B cell (primary cell): Measurements from ENCODE around the gene PRXL2A. TPM values are rescaled to one million over a fixed set of nuclear protein-coding genes. Genes with fewer than 3 reads are reported as not detected.

Source experiments
- ATAC-seq: fragments of 200-7000 bp; cut with Tn5 transposase; one replicate; pipeline ENCODE4 v1.10.0; 2021; ENCODE audit warnings: low read depth, mild to moderate bottlenecking, moderate number of reproducible peaks, moderate library complexity
- CTCF ChIA-PET: fragments of 350-600 bp; sonication (Branson Sonifier 250); formaldehyde crosslinking; loops from one replicate; lab custom pipeline; 2021; ENCODE audit warnings: antibody characterized with exemption, inconsistent platforms; lab: Charles Lee
- POLR2A ChIA-PET: fragments of 350-600 bp; sonication (Branson Sonifier 250); formaldehyde crosslinking; loops from one replicate; lab custom pipeline; 2021; ENCODE audit warnings: antibody characterized with exemption; lab: Charles Lee
- DNase-seq: peaks from one replicate; pipeline ENCODE4 v3.0.0; 2013
- H2AFZ ChIP-seq: 2 replicates; pipeline ENCODE4 v1.6.1; 2012; ENCODE audit warnings: mild to moderate bottlenecking, low read depth, low read length; ENCODE audit not compliant: insufficient read depth, poor library complexity, severe bottlenecking
- H3K27ac ChIP-seq, 2 donors: 1 replicate in 1 of 2; 2 replicates in 1 of 2; pipeline ENCODE4 v1.5.1; 2012 to 2013; ENCODE audit warnings: low read length in 2 of 2, mild to moderate bottlenecking in 2 of 2, moderate library complexity in 1 of 2
- H3K27me3 ChIP-seq, 4 experiments: fragments of 200-600 bp in 1 of 4; sonication (generic) in 1 of 4; replicated peaks in 1 of 4; 1 replicate in 2 of 4; 2 replicates in 2 of 4; pipeline versions ENCODE4 v1.6.1 to v1.7.0; 2013 to 2016; ENCODE audit warnings: low read length in 3 of 4, mild to moderate bottlenecking in 2 of 4, mixed read lengths in 1 of 4, moderate library complexity in 1 of 4; ENCODE audit not compliant: insufficient read depth in 4 of 4, control insufficient read depth in 3 of 4; ENCODE audit errors: control extremely low read depth in 1 of 4
- H3K36me3 ChIP-seq, 2 experiments: replicated peaks in 1 of 2; 1 replicate in 1 of 2; 2 replicates in 1 of 2; pipeline versions ENCODE4 v1.6.1 to v1.7.1; 2013; ENCODE audit warnings: low read length in 1 of 2; ENCODE audit not compliant: insufficient read depth in 2 of 2, control insufficient read depth in 1 of 2; ENCODE audit errors: control extremely low read depth in 1 of 2, extremely low read depth in 1 of 2
- H3K4me1 ChIP-seq, 2 donors: fragments of 200-600 bp in 1 of 2; sonication (generic) in 1 of 2; 1 replicate in 1 of 2; 2 replicates in 1 of 2; pipeline versions ENCODE4 v1.5.1 to v1.6.1; 2013 to 2017; ENCODE audit warnings: low read length in 2 of 2; ENCODE audit not compliant: control insufficient read depth in 2 of 2, insufficient read depth in 2 of 2
- H3K4me2 ChIP-seq: replicated peaks from 2 replicates; pipeline ENCODE3; 2012; ENCODE audit warnings: mild to moderate bottlenecking, low read depth, low read length; ENCODE audit not compliant: poor library complexity, severe bottlenecking
- H3K4me3 ChIP-seq, 5 experiments: fragments of 200-600 bp in 1 of 5; sonication (generic) in 1 of 5; 1 replicate in 3 of 5; 2 replicates in 2 of 5; pipeline versions ENCODE4 v1.5.1 to v1.7.0; 2011 to 2016; ENCODE audit warnings: low read length in 4 of 5, mild to moderate bottlenecking in 4 of 5, low read depth in 2 of 5, control low read depth in 1 of 5, moderate library complexity in 1 of 5; ENCODE audit not compliant: insufficient read depth in 1 of 5; ENCODE audit errors: control extremely low read depth in 1 of 5, extremely low read depth in 1 of 5
- H3K79me2 ChIP-seq: fragments of 200-600 bp; sonication (generic); one replicate; pipeline ENCODE4 v1.6.0; 2016; ENCODE audit warnings: low read length; ENCODE audit not compliant: control insufficient read depth, insufficient read depth
- H3K9ac ChIP-seq: fragments of 200-600 bp; sonication (generic); 2 replicates; pipeline ENCODE4 v1.6.1; 2017; ENCODE audit warnings: mild to moderate bottlenecking, low read length, moderate library complexity
- H3K9me3 ChIP-seq, 3 donors: one replicate each; pipeline versions ENCODE4 v1.6.1 to v1.7.1; 2013; ENCODE audit warnings: low read length in 2 of 3; ENCODE audit not compliant: control insufficient read depth in 2 of 3, insufficient read depth in 1 of 3; ENCODE audit errors: control extremely low read depth in 1 of 3
- H4K20me1 ChIP-seq: 2 replicates; pipeline ENCODE4 v1.6.0; 2012; ENCODE audit warnings: mild to moderate bottlenecking, low read length; ENCODE audit not compliant: insufficient read depth, control insufficient read depth, poor library complexity, severe bottlenecking
- H3K27ac Mint-ChIP-seq: one replicate; pipeline ENCODE4 v1.8.0; 2021; ENCODE audit warnings: mixed read lengths
- H3K27me3 Mint-ChIP-seq: one replicate; pipeline ENCODE4 v1.8.0; 2021; ENCODE audit warnings: mixed read lengths
- H3K4me1 Mint-ChIP-seq: one replicate; pipeline ENCODE4 v1.8.0; 2021; ENCODE audit warnings: mixed read lengths
- H3K4me3 Mint-ChIP-seq: one replicate; pipeline ENCODE4 v1.8.0; 2021; ENCODE audit warnings: mixed read lengths
- H3K9me3 Mint-ChIP-seq: one replicate; pipeline ENCODE4 v1.8.0; 2022; ENCODE audit warnings: mixed read lengths; ENCODE audit not compliant: insufficient read depth
- EZH2 ChIP-seq: IDR thresholded peaks from 2 replicates; pipeline ENCODE4 v1.6.1; 2012; ENCODE audit warnings: borderline replicate concordance, low read depth, mild to moderate bottlenecking, moderate library complexity, low read length; ENCODE audit not compliant: insufficient read depth, poor library complexity, severe bottlenecking
- WGBS: methylation state at CpG from one replicate; pipeline ENCODE4 v1.1.5; 2013; ENCODE audit warnings: missing lambda C conversion rate; ENCODE audit not compliant: insufficient coverage; 5-methylcytosine and 5-hydroxymethylcytosine counted together
- intact Hi-C: fragments of 100-400 bp; cut with micrococcal nuclease; formaldehyde crosslinking; loops from one replicate; pipeline ENCODE4 v1.10.0; 2022
- polyA plus RNA-seq: library from polyadenylated mRNA; depleted of rRNA; stranded (reverse); fragments of >200 nt; gene quantifications from 2 replicates; pipeline ENCODE4 v1.2.3, GENCODE V29; 2012
- total RNA-seq, 2 donors: library from RNA; stranded (reverse); fragments of 120-200 nt in 1 of 2; gene quantifications; 1 replicate in 1 of 2; 2 replicates in 1 of 2; pipeline versions ENCODE4 v1.2.3 to v1.2.4, GENCODE V29; 2013 to 2022
- TF ChIP-seq, protein P1 (sequence below): fragments of 200-600 bp; IDR thresholded peaks from one replicate; pipeline ENCODE4 v1.8.0; 2022; ENCODE audit warnings: antibody characterized with exemption, mild to moderate bottlenecking

Gene PRXL2A
- total and polyA plus RNA-seq, 2 donors (not counting 1 experiment from before 2014, with no cell fraction given) = 2.8 to 9.4 TPM

DNA sequence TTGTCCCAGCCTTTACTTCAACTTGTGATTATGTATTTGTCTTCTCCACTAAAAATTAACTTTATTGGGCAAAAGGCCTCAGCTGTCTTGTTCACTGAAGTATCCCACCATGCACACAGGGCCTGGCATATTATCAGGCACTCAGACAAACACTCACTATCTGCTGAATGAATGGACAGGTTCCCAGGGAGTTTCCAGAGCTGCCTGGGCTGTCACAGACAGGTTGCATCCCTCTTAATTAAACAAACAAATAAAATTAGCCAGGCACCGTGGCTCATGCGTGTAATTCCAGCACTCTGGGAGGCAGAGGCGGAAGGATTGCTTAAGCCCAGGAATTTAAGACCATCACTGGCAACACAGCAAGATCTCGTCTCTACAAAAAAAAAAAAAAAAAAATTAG is 44.3 kb downstream of the PRXL2A start:
- 100% methylated on average over 1 of the region's 4 CpGs for WGBS
- DNase-seq (no peak), ATAC-seq (no peak)
- H3K27me3 Mint-ChIP-seq = no peaks in the 10 kb centered on the region
- peaks cover 19 to 34% of the 10 kb centered on the region in 2 donors for H3K4me1 ChIP-seq
- H3K27me3 ChIP-seq = no peaks in the 10 kb centered on the region
- ChIA-PET CTCF (interaction anchor here (1.5 to 14.9 kb wide), 3 partner anchors 8 to 53 kb away, joined by 4 to 500 read pairs (median 9); no protein-coding TSS in a partner anchor), POLR2A (interaction anchor here (1.6 to 3.9 kb wide), 2 partner anchors 20 to 48 kb away, joined by 5 to 13 read pairs; no protein-coding TSS in a partner anchor)
- H3K79me2 ChIP-seq = peaks cover 24% of the 10 kb centered on the region
- no peaks in the 10 kb centered on the region for H3K9me3 Mint-ChIP-seq
- H3K9ac ChIP-seq = no peak overlapping the region
- no peak overlapping the region for H2AFZ ChIP-seq
- intact Hi-C loops = no loop called here
- H3K27ac Mint-ChIP-seq = no peak overlapping the region
- no peaks in the 10 kb centered on the region for H3K36me3 ChIP-seq
- H4K20me1 ChIP-seq = peaks cover 27% of the 10 kb centered on the region
- H3K4me1 Mint-ChIP-seq = peaks cover 34% of the 10 kb centered on the region
- peak overlapping the region in 1 of 2 donors; percentile 27 for H3K27ac ChIP-seq
- TF ChIP-seq EZH2 = no peak
- TF ChIP-seq, protein P1, sequence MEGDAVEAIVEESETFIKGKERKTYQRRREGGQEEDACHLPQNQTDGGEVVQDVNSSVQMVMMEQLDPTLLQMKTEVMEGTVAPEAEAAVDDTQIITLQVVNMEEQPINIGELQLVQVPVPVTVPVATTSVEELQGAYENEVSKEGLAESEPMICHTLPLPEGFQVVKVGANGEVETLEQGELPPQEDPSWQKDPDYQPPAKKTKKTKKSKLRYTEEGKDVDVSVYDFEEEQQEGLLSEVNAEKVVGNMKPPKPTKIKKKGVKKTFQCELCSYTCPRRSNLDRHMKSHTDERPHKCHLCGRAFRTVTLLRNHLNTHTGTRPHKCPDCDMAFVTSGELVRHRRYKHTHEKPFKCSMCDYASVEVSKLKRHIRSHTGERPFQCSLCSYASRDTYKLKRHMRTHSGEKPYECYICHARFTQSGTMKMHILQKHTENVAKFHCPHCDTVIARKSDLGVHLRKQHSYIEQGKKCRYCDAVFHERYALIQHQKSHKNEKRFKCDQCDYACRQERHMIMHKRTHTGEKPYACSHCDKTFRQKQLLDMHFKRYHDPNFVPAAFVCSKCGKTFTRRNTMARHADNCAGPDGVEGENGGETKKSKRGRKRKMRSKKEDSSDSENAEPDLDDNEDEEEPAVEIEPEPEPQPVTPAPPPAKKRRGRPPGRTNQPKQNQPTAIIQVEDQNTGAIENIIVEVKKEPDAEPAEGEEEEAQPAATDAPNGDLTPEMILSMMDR = no peak
- H3K9me3 ChIP-seq = no peaks in the 10 kb centered on the region
- no peak overlapping the region for H3K4me2 ChIP-seq
- H3K4me3 Mint-ChIP-seq = no peak overlapping the region
- no peak overlapping the region for H3K4me3 ChIP-seq

DNA sequence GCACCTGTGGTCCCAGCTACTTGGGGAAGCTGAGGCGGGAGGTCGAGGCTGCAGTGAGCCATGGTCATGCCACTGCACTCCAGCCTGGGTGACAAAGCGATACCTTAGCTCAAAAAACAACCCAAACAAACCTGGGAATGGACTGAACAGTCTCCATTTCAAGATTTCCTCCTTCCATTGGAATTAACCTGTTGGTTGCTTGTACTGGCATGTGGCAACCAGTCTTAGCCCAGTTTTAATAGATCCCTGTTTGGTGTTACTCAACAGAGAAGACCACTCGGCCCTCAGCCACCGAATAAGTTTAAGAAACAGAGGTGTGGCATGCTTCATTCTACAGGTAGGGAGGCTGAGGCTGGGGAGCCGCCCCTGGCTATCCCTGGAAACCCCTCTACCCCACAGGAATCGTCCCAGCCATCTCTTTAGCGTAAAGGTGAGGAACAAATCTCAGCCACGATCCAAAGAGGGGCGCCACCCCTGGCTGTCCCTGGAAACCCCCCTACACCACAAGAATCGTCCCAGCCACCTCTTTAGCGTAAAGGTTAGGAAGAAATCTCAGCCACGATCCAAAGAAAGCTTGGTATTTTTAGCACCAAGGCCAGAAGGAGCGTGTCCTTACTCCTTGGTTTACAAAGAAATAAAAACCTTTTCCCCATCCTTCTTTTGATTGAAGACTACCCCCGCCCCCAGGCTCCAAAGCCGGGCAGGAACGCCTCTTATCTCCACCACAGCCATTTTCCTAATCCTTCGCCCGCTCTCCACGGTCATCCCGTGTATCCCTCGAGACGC is 44.9 kb downstream of the PRXL2A start:
- CTCF ChIA-PET = interaction anchor here (1.5 to 14.9 kb wide), 3 partner anchors 9 to 52 kb away, joined by 4 to 500 read pairs (median 9); no protein-coding TSS in a partner anchor
- TF ChIP-seq, protein P1 = no peak
- no peak for TF ChIP-seq EZH2
- Histone ChIP-seq H3K4me2 (peak overlapping the region; percentile 88), H2AFZ (peak overlapping the region; percentile 93), H4K20me1 (peaks cover 33% of the 10 kb centered on the region), H3K9ac (peak overlapping the region; percentile 55), H3K4me1 (peaks cover 25 to 40% of the 10 kb centered on the region in 2 donors), H3K9me3 (no peaks in the 10 kb centered on the region), H3K27me3 (no peaks in the 10 kb centered on the region), H3K36me3 (no peaks in the 10 kb centered on the region), H3K27ac (peak overlapping the region; percentile 62 to 68), H3K79me2 (peaks cover 30% of the 10 kb centered on the region), H3K4me3 (peak overlapping the region in 4 of 5 experiments; percentile 41 to 65 (median 53))
- DNase-seq = peak; percentile 44
- 27% methylated on average over 11 of the region's 23 CpGs for WGBS
- Mint-ChIP-seq H3K4me1 (peaks cover 40% of the 10 kb centered on the region), H3K9me3 (no peaks in the 10 kb centered on the region), H3K27me3 (no peaks in the 10 kb centered on the region), H3K4me3 (peak overlapping the region; percentile 93), H3K27ac (peak overlapping the region; percentile 94)
- ATAC-seq = no peak
- POLR2A ChIA-PET = interaction anchor here (0.5 to 3.9 kb wide), 7 partner anchors 10 to 266 kb away, joined by 3 to 13 read pairs (median 5); no protein-coding TSS in a partner anchor
- intact Hi-C loops = no loop called here
